ENCODE data around the gene PTK7. TPM values are rescaled to one million over a fixed set of nuclear protein-coding genes. Genes with fewer than 3 reads are reported as not detected.

Gene PTK7
- total and polyA plus RNA-seq, 2 experiments from 2014 or later = 46.1 to 147 TPM

DNA sequence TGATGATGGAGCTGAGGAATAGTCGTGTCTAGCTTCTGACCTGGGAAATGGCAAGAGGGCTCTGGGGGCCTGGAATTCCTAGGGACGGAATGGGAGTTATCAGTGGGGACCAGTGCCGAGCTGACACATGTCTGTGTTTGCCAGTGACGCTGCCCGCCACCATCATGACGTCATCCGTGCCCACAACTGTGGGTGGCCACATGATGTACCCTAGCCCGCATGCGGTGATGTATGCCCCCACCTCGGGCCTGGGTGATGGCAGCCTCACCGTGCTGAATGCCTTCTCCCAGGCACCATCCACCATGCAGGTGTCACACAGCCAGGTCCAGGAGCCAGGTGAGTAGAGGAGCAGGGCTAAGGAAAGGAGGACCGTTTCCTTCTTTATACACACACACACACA is 102.0 kb downstream of the PTK7 start:
- Histone ChIP-seq H3K27ac (ENCODE audit: low read depth) (no peak overlapping the region), H3K4me1 (ENCODE audit: insufficient read depth) (peaks cover 25% of the 10 kb centered on the region), H3K27me3 (ENCODE audit: insufficient read depth) (peaks cover 3% of the 10 kb centered on the region), H3K4me2 (no peak overlapping the region), H3K79me2 (replicated peaks; ENCODE audit: insufficient read depth) (peaks cover 18% of the 10 kb centered on the region), H2AFZ (no peak overlapping the region), H3K4me3 (no peak overlapping the region), H4K20me1 (replicated peaks; ENCODE audit: insufficient read depth) (peaks cover 19% of the 10 kb centered on the region), H3K36me3 (ENCODE audit: insufficient read depth) (peaks cover 29% of the 10 kb centered on the region), H3K9me2 (ENCODE audit: insufficient read depth) (no peaks in the 10 kb centered on the region), H3F3A (replicated peaks; ENCODE audit: low read depth) (peaks cover 14% of the 10 kb centered on the region; the same call in 1 of the 2 replicates)
- DNase-seq (ENCODE audit: low spot score) (no peak), ATAC-seq (no peak)
- Mint-ChIP-seq H3K27me3 (ENCODE audit: insufficient read depth, low read depth, poor library complexity) (peaks cover 29% of the 10 kb centered on the region), H3K4me1 (peaks cover 34% of the 10 kb centered on the region), H3K9me3 (no peaks in the 10 kb centered on the region), H3K36me3 (ENCODE audit: low read depth) (peaks cover 56% of the 10 kb centered on the region), H3K27ac (no peak overlapping the region; the same call in 1 of the 2 replicates), H3K4me3 (no peak overlapping the region; the same call in 2 of the 3 replicates)
- TF ChIP-seq, protein P1, sequence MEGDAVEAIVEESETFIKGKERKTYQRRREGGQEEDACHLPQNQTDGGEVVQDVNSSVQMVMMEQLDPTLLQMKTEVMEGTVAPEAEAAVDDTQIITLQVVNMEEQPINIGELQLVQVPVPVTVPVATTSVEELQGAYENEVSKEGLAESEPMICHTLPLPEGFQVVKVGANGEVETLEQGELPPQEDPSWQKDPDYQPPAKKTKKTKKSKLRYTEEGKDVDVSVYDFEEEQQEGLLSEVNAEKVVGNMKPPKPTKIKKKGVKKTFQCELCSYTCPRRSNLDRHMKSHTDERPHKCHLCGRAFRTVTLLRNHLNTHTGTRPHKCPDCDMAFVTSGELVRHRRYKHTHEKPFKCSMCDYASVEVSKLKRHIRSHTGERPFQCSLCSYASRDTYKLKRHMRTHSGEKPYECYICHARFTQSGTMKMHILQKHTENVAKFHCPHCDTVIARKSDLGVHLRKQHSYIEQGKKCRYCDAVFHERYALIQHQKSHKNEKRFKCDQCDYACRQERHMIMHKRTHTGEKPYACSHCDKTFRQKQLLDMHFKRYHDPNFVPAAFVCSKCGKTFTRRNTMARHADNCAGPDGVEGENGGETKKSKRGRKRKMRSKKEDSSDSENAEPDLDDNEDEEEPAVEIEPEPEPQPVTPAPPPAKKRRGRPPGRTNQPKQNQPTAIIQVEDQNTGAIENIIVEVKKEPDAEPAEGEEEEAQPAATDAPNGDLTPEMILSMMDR (conservative IDR thresholded peaks at IDR 0.05; ENCODE audit: low read depth in 2 of 2) = no peak
- TF ChIP-seq EZH2phosphoT487 (IDR thresholded peaks at IDR 0.05; ENCODE audit: unreplicated experiment) (no peak), STAT1 (IDR thresholded peaks at IDR 0.05; ENCODE audit: unreplicated experiment) (no peak), ZNF114 (CRISPR knock-in tag; IDR thresholded peaks at IDR 0.05) (no peak), JUNB (IDR thresholded peaks at IDR 0.05; ENCODE audit: unreplicated experiment) (no peak), CREB1 (CRISPR knock-in tag; IDR thresholded peaks at IDR 0.05; ENCODE audit: low read depth) (no peak), POLR2AphosphoS5 (IDR thresholded peaks at IDR 0.05; ENCODE audit: low read depth) (no peak), ZNF331 (CRISPR knock-in tag; IDR thresholded peaks at IDR 0.05; ENCODE audit: low read depth) (no peak), NANOG (IDR thresholded peaks at IDR 0.05; ENCODE audit: borderline replicate concordance) (no peak), EZH2 (IDR thresholded peaks at IDR 0.05; ENCODE audit: low read depth, unreplicated experiment) (no peak)
- TF ChIP-seq, protein P2, sequence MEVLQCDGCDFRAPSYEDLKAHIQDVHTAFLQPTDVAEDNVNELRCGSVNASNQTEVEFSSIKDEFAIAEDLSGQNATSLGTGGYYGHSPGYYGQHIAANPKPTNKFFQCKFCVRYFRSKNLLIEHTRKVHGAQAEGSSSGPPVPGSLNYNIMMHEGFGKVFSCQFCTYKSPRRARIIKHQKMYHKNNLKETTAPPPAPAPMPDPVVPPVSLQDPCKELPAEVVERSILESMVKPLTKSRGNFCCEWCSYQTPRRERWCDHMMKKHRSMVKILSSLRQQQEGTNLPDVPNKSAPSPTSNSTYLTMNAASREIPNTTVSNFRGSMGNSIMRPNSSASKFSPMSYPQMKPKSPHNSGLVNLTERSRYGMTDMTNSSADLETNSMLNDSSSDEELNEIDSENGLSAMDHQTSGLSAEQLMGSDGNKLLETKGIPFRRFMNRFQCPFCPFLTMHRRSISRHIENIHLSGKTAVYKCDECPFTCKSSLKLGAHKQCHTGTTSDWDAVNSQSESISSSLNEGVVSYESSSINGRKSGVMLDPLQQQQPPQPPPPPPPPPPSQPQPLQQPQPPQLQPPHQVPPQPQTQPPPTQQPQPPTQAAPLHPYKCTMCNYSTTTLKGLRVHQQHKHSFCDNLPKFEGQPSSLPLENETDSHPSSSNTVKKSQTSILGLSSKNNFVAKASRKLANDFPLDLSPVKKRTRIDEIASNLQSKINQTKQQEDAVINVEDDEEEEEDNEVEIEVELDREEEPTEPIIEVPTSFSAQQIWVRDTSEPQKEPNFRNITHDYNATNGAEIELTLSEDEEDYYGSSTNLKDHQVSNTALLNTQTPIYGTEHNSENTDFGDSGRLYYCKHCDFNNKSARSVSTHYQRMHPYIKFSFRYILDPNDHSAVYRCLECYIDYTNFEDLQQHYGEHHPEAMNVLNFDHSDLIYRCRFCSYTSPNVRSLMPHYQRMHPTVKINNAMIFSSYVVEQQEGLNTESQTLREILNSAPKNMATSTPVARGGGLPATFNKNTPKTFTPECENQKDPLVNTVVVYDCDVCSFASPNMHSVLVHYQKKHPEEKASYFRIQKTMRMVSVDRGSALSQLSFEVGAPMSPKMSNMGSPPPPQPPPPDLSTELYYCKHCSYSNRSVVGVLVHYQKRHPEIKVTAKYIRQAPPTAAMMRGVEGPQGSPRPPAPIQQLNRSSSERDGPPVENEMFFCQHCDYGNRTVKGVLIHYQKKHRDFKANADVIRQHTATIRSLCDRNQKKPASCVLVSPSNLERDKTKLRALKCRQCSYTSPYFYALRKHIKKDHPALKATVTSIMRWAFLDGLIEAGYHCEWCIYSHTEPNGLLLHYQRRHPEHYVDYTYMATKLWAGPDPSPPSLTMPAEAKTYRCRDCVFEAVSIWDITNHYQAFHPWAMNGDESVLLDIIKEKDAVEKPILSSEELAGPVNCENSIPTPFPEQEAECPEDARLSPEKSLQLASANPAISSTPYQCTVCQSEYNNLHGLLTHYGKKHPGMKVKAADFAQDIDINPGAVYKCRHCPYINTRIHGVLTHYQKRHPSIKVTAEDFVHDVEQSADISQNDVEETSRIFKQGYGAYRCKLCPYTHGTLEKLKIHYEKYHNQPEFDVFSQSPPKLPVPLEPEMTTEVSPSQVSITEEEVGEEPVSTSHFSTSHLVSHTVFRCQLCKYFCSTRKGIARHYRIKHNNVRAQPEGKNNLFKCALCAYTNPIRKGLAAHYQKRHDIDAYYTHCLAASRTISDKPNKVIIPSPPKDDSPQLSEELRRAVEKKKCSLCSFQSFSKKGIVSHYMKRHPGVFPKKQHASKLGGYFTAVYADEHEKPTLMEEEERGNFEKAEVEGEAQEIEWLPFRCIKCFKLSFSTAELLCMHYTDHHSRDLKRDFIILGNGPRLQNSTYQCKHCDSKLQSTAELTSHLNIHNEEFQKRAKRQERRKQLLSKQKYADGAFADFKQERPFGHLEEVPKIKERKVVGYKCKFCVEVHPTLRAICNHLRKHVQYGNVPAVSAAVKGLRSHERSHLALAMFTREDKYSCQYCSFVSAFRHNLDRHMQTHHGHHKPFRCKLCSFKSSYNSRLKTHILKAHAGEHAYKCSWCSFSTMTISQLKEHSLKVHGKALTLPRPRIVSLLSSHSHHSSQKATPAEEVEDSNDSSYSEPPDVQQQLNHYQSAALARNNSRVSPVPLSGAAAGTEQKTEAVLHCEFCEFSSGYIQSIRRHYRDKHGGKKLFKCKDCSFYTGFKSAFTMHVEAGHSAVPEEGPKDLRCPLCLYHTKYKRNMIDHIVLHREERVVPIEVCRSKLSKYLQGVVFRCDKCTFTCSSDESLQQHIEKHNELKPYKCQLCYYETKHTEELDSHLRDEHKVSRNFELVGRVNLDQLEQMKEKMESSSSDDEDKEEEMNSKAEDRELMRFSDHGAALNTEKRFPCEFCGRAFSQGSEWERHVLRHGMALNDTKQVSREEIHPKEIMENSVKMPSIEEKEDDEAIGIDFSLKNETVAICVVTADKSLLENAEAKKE (CRISPR knock-in tag; IDR thresholded peaks at IDR 0.05) = no peak
- TF ChIP-seq, protein P3, sequence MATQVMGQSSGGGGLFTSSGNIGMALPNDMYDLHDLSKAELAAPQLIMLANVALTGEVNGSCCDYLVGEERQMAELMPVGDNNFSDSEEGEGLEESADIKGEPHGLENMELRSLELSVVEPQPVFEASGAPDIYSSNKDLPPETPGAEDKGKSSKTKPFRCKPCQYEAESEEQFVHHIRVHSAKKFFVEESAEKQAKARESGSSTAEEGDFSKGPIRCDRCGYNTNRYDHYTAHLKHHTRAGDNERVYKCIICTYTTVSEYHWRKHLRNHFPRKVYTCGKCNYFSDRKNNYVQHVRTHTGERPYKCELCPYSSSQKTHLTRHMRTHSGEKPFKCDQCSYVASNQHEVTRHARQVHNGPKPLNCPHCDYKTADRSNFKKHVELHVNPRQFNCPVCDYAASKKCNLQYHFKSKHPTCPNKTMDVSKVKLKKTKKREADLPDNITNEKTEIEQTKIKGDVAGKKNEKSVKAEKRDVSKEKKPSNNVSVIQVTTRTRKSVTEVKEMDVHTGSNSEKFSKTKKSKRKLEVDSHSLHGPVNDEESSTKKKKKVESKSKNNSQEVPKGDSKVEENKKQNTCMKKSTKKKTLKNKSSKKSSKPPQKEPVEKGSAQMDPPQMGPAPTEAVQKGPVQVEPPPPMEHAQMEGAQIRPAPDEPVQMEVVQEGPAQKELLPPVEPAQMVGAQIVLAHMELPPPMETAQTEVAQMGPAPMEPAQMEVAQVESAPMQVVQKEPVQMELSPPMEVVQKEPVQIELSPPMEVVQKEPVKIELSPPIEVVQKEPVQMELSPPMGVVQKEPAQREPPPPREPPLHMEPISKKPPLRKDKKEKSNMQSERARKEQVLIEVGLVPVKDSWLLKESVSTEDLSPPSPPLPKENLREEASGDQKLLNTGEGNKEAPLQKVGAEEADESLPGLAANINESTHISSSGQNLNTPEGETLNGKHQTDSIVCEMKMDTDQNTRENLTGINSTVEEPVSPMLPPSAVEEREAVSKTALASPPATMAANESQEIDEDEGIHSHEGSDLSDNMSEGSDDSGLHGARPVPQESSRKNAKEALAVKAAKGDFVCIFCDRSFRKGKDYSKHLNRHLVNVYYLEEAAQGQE (IDR thresholded peaks at IDR 0.05; ENCODE audit: unreplicated experiment) = no peak
- TF ChIP-seq, protein P4, sequence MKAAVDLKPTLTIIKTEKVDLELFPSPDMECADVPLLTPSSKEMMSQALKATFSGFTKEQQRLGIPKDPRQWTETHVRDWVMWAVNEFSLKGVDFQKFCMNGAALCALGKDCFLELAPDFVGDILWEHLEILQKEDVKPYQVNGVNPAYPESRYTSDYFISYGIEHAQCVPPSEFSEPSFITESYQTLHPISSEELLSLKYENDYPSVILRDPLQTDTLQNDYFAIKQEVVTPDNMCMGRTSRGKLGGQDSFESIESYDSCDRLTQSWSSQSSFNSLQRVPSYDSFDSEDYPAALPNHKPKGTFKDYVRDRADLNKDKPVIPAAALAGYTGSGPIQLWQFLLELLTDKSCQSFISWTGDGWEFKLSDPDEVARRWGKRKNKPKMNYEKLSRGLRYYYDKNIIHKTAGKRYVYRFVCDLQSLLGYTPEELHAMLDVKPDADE (IDR thresholded peaks at IDR 0.05) = no peak

All from GM23338 (cell line).